Large intestine (tissue), 3 donors: ENCODE data around the gene TOMM70. TPM values are rescaled to one million over a fixed set of nuclear protein-coding genes. Genes with fewer than 3 reads are reported as not detected.
"Not testable (repeated sequence)": the region's sequence is repeated elsewhere in the genome, so short reads cannot be mapped to it uniquely, and the experiment has no call there.

ENCODE experiments used
- DNase-seq, 2 donors: peaks; one replicate each; pipeline versions ENCODE4 v3.0.0 to v3.0.0-alpha.2; 2013
- H3K27ac ChIP-seq: one replicate; pipeline ENCODE4 v1.5.1; 2013; ENCODE audit warnings: low read length
- H3K27me3 ChIP-seq: 2 replicates; pipeline ENCODE4 v1.6.1; 2013; ENCODE audit warnings: low read length; ENCODE audit not compliant: control insufficient read depth, insufficient read depth
- H3K36me3 ChIP-seq: 2 replicates; pipeline ENCODE4 v1.6.1; 2013; ENCODE audit warnings: low read length; ENCODE audit not compliant: control insufficient read depth, insufficient read depth
- H3K4me1 ChIP-seq: one replicate; pipeline ENCODE4 v1.6.1; 2013; ENCODE audit warnings: low read length; ENCODE audit not compliant: control insufficient read depth, insufficient read depth
- H3K4me3 ChIP-seq: one replicate; pipeline ENCODE4 v1.5.1; 2013; ENCODE audit warnings: low read length
- H3K9me3 ChIP-seq: one replicate; pipeline ENCODE4 v1.6.1; 2013; ENCODE audit warnings: mild to moderate bottlenecking, low read depth, low read length, moderate library complexity; ENCODE audit not compliant: control insufficient read depth
- WGBS: methylation state at CpG from one replicate; pipeline ENCODE4 v1.1.5; 2013; ENCODE audit warnings: low lambda C conversion rate; ENCODE audit not compliant: insufficient coverage; 5-methylcytosine and 5-hydroxymethylcytosine counted together
- polyA plus RNA-seq: library from polyadenylated mRNA; unstranded; fragments of 120-200 nt; gene quantifications from one replicate; pipeline ENCODE4 v1.2.1, GENCODE V29; 2013

TOMM70 gene
- polyA plus RNA-seq, 1 donor, result 64.0 TPM

DNA sequence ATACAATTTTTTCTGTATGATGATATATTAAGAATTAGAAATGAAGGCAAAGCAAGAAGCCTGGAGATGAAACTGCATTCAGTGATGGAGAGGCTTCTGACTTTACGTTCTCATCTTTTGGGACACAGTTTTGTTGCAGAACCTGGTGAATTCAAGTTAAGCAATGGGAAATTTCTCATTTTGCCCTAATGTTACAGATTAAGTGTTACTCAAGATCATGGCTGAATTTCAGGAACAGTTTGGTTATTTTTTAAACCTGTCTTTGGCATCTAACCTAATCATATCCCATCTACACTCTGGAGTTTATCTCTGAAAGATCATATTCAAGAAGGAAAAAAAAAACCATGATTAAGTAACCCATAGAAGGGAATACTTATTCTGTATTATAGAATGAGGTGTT, 60.4 kb downstream of the TOMM70 start:
- Histone ChIP-seq H3K9me3 (no peaks in the 10 kb centered on the region), H3K4me1 (peaks cover 19% of the 10 kb centered on the region), H3K4me3 (no peak overlapping the region), H3K36me3 (peaks cover 33% of the 10 kb centered on the region), H3K27ac (no peak overlapping the region), H3K27me3 (no peaks in the 10 kb centered on the region)
- no peak for DNase-seq
- no CpG with 5 or more reads among the region's 1 CpG for WGBS

DNA sequence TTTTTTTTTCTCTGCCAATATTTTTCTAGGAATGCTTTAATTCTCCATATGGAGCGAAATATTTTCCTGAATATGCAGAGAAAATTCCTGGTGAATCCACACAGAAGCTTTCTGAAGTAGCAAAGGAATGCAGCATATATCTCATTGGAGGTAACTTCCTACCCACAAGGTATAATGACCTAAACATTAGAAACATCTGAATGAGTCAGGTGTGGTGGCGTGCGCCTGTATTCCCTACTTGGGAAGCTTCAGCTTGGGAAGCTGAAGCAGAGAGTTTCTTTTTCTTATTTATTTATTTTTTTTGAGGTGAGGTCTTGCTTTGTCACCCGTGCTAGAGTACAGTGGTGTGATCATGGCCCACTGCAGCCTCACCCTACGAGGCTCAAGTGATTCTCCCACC, 61.1 kb downstream of the TOMM70 start:
- Histone ChIP-seq H3K27ac (no peak overlapping the region), H3K36me3 (peaks cover 28% of the 10 kb centered on the region), H3K4me1 (peaks cover 23% of the 10 kb centered on the region), H3K4me3 (no peak overlapping the region), H3K27me3 (no peaks in the 10 kb centered on the region), H3K9me3 (no peaks in the 10 kb centered on the region)
- 94% methylated on average over 3 of the region's 5 CpGs for WGBS
- DNase-seq, result no peak

GRCh38 chr3:100338911-100339310, 62.0 kb downstream of the TOMM70 start:
- Histone ChIP-seq H3K9me3 (no peaks in the 10 kb centered on the region), H3K4me3 (no peak overlapping the region), H3K27ac (no peak overlapping the region), H3K36me3 (peaks cover 25% of the 10 kb centered on the region), H3K27me3 (no peaks in the 10 kb centered on the region), H3K4me1 (peaks cover 27% of the 10 kb centered on the region)
- no peak for DNase-seq
- WGBS, result 100% methylated on average over 2 of the region's 10 CpGs

GRCh38 chr3:100336229-100336628, 64.7 kb downstream of the TOMM70 start:
- Histone ChIP-seq H3K4me3 (peak overlapping the region; percentile 72), H3K4me1 (peaks cover 28% of the 10 kb centered on the region), H3K36me3 (peaks cover 14% of the 10 kb centered on the region), H3K27ac (peak overlapping the region; percentile 73)
- 50% methylated on average over 2 of the region's 10 CpGs for WGBS
- peak in 1 of 2 donors; percentile 53 for DNase-seq
- not testable (repeated sequence) for H3K9me3 ChIP-seq, H3K27me3 ChIP-seq

DNA sequence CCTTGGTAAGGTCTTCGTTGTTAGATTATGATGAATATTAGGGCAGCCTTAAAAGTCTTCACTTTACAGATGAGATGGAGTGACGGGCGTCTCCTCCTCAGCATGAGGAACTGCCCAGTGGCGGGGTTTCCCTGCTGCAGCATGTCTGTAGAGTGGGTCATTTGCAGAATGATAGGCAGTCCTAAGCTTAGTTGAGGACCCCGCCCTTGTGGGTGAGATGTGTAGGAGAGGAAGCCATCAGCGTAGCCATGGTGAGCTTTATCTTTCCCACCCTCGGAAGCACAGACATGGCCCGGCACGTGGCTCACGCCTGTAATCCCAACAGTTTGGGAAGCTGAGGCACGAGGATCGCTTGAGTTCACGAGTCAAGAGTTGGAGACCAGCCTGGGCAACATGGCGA, 65.5 kb downstream of the TOMM70 start:
- Histone ChIP-seq H3K36me3 (peaks cover 10% of the 10 kb centered on the region), H3K27ac (peak overlapping the region; percentile 73), H3K4me1 (peaks cover 28% of the 10 kb centered on the region), H3K9me3 (no peaks in the 10 kb centered on the region), H3K4me3 (peak overlapping the region; percentile 72), H3K27me3 (no peaks in the 10 kb centered on the region)
- WGBS, result no CpG with 5 or more reads among the region's 14 CpGs
- DNase-seq, result peak in 1 of 2 donors; percentile 54

- peaks cover 6% of the 10 kb centered on the region for H3K36me3 ChIP-seq
- H3K27ac ChIP-seq, result peak within 1 kb of the TSS; percentile 95
- DNase-seq, result peak; percentile 77 to 93
- peaks cover 28% of the 10 kb centered on the region for H3K4me1 ChIP-seq
- no peaks in the 10 kb centered on the region for H3K27me3 ChIP-seq
- peak within 1 kb of the TSS; percentile 72 for H3K4me3 ChIP-seq
- H3K9me3 ChIP-seq, result no peaks in the 10 kb centered on the region
- no CpG with 5 or more reads among the region's 77 CpGs for WGBS
Observed at GRCh38 chr3:100334488-100335351, 66.2 kb downstream of the TOMM70 start, which contains the start of gene NIT2. Gene NIT2, plus strand, starts transcription at chr3:100334757. Its CDS starts 35 bp downstream, at chr3:100334792.

DNA sequence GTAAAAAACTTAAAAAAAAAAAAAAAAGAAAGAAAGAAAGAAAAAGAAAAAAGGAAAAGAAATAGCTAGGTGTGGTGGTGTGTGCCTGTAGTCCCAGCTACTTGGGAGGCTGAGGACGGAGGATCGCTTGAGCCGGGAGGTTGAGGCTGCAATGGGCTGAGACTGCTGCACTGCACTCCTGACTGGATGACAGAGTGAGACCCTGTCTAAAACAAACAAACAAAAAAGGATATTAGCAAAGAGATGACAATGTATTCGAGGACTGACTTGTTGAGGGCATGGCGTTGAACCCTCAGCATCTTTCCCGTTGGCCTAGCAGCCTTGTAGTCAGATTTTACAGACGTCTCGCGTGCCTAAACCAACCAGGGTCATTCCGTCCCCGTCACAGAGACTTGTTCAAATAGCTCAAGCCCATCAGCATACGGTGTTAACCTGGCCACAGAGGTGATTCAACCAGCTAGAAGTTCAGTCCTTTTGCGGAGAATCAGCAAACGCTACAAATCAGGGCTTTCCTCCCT, 66.9 kb downstream of the TOMM70 start:
- H3K4me1 ChIP-seq, result peaks cover 28% of the 10 kb centered on the region
- H3K4me3 ChIP-seq, result peak overlapping the region; percentile 41
- no peaks in the 10 kb centered on the region for H3K9me3 ChIP-seq
- 100% methylated on average over 1 of the region's 14 CpGs for WGBS
- peak overlapping the region; percentile 95 for H3K27ac ChIP-seq
- H3K36me3 ChIP-seq, result no peaks in the 10 kb centered on the region
- no peak for DNase-seq
- no peaks in the 10 kb centered on the region for H3K27me3 ChIP-seq

DNA sequence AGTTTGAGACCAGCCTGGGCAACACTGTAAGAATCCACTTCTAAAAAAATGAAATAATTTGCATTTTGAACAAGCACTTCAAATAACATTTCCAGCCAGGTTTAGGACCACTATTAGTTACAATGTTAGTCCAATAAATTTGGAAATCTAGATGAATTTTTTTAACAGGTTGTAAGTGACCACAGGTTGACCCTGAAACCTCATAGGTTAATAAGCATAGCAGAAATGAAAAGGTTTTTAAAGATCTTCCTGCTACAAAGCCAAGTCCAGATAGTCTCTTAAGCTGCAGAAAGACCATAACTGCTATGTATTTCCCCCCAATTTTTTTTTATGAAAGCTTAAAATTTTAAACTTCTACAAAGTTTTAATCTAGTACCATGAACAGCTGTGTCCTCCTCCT, 67.8 kb downstream of the TOMM70 start:
- no peak for DNase-seq
- Histone ChIP-seq H3K4me1 (peaks cover 24% of the 10 kb centered on the region), H3K4me3 (no peak overlapping the region), H3K9me3 (no peaks in the 10 kb centered on the region), H3K36me3 (no peaks in the 10 kb centered on the region), H3K27ac (no peak overlapping the region), H3K27me3 (no peaks in the 10 kb centered on the region)

GRCh38 chr3:100331660-100332059, 69.2 kb downstream of the TOMM70 start:
- no peaks in the 10 kb centered on the region for H3K9me3 ChIP-seq
- H3K27ac ChIP-seq, result no peak overlapping the region
- H3K27me3 ChIP-seq, result no peaks in the 10 kb centered on the region
- 92% methylated on average over 4 of the region's 4 CpGs for WGBS
- no peak for DNase-seq
- peaks cover 17% of the 10 kb centered on the region for H3K4me1 ChIP-seq
- H3K36me3 ChIP-seq, result peaks cover 2% of the 10 kb centered on the region
- H3K4me3 ChIP-seq, result no peak overlapping the region

- Histone ChIP-seq H3K4me1 (peaks cover 10% of the 10 kb centered on the region), H3K27ac (no peak overlapping the region), H3K36me3 (peaks cover 5% of the 10 kb centered on the region), H3K9me3 (no peaks in the 10 kb centered on the region), H3K4me3 (no peak overlapping the region), H3K27me3 (no peaks in the 10 kb centered on the region)
- no CpG with 5 or more reads among the region's 5 CpGs for WGBS
- DNase-seq, result no peak
Observed at GRCh38 chr3:100330651-100331050, 70.2 kb downstream of the TOMM70 start.
